Fibroblast of lung (primary cell): ENCODE measurements around the gene KLK14. TPM values are rescaled to one million over a fixed set of nuclear protein-coding genes. Genes with fewer than 3 reads are reported as not detected.

Experiments
- DNase-seq, 2 donors: peaks; one replicate each; pipeline versions ENCODE4 v3.0.0 to v3.0.0-alpha.2; 2010; ENCODE audit warnings: low read depth in 2 of 2
- H2AFZ ChIP-seq: 2 replicates; pipeline ENCODE4 v1.5.1; 2012; ENCODE audit warnings: low read length, control low read depth, inconsistent platforms
- H3K27ac ChIP-seq: 2 replicates; pipeline ENCODE4 v1.5.1; 2011; ENCODE audit warnings: low read length, control low read depth; ENCODE audit not compliant: insufficient read depth
- H3K27me3 ChIP-seq: 2 replicates; pipeline ENCODE4 v1.5.1; 2011; ENCODE audit warnings: mild to moderate bottlenecking, low read length; ENCODE audit not compliant: control insufficient read depth, insufficient read depth
- H3K36me3 ChIP-seq: 2 replicates; pipeline ENCODE4 v1.5.1; 2011; ENCODE audit warnings: low read length; ENCODE audit not compliant: control insufficient read depth, insufficient read depth
- H3K4me1 ChIP-seq: 2 replicates; pipeline ENCODE4 v1.5.1; 2011; ENCODE audit warnings: low read length; ENCODE audit not compliant: control insufficient read depth, insufficient read depth; ENCODE audit errors: extremely low read depth
- H3K4me2 ChIP-seq: 2 replicates; pipeline ENCODE4 v1.5.1; 2011; ENCODE audit warnings: low read length, control low read depth; ENCODE audit not compliant: insufficient read depth; ENCODE audit errors: extremely low read depth
- H3K4me3 ChIP-seq, 4 experiments: fragments of 200-600 bp in 1 of 4; sonication (generic) in 1 of 4; replicated peaks in 1 of 4; 2 replicates each; pipeline ENCODE4 v1.5.1; 2011 to 2016; ENCODE audit warnings: low read length in 4 of 4, low read depth in 3 of 4, mild to moderate bottlenecking in 3 of 4, control low read depth in 2 of 4, inconsistent platforms in 1 of 4, mixed read lengths in 1 of 4; ENCODE audit not compliant: insufficient read depth in 1 of 4; ENCODE audit errors: control extremely low read depth in 1 of 4
- H3K79me2 ChIP-seq: 2 replicates; pipeline ENCODE4 v1.5.1; 2012; ENCODE audit warnings: mild to moderate bottlenecking, low read length, inconsistent platforms; ENCODE audit not compliant: control insufficient read depth, insufficient read depth
- H3K9ac ChIP-seq: 2 replicates; pipeline ENCODE4 v1.5.1; 2011; ENCODE audit warnings: mild to moderate bottlenecking, low read length, control low read depth; ENCODE audit not compliant: insufficient read depth
- H3K9me3 ChIP-seq: 2 replicates; pipeline ENCODE4 v1.5.1; 2012; ENCODE audit warnings: low read depth, low read length; ENCODE audit not compliant: control insufficient read depth, insufficient read depth
- H4K20me1 ChIP-seq: 2 replicates; pipeline ENCODE4 v1.5.1; 2011; ENCODE audit warnings: low read length; ENCODE audit not compliant: control insufficient read depth, insufficient read depth; ENCODE audit errors: extremely low read depth
- CTCF ChIP-seq, 2 donors: IDR thresholded peaks in 1 of 2; conservative IDR thresholded peaks in 1 of 2; 1 replicate in 1 of 2; 2 replicates in 1 of 2; pipeline ENCODE4 v1.5.1; 2011 to 2012; ENCODE audit warnings: low read length in 2 of 2, control low read depth in 1 of 2, inconsistent platforms in 1 of 2, low read depth in 1 of 2, mild to moderate bottlenecking in 1 of 2
- EZH2 ChIP-seq: IDR thresholded peaks from 2 replicates; pipeline ENCODE4 v1.5.1; 2012; ENCODE audit warnings: low read length, control low read depth, mild to moderate bottlenecking; ENCODE audit errors: missing control alignments
- polyA plus RNA-seq, 2 donors: library from polyadenylated mRNA; depleted of rRNA in 1 of 2; stranded (reverse) in 1 of 2; unstranded in 1 of 2; fragments of >200 nt; gene quantifications; 2 replicates each; pipeline ENCODE4 v1.2.1, GENCODE V29; 2011 to 2012; ENCODE audit warnings: missing spikeins in 1 of 2
- total RNA-seq: library from RNA; depleted of rRNA; stranded (reverse); fragments of >200 nt; gene quantifications from 2 replicates; pipeline ENCODE4 v1.2.1, GENCODE V29; 2014

KLK14 gene
- total and polyA plus RNA-seq, 2 donors (not counting 1 experiment from before 2014, with no cell fraction given) = not detected

- Histone ChIP-seq H3K4me3 (no peak overlapping the region), H3K9me3 (no peaks in the 10 kb centered on the region), H3K4me1 (no peaks in the 10 kb centered on the region), H3K27me3 (no peaks in the 10 kb centered on the region), H3K4me2 (no peak overlapping the region), H3K27ac (no peak overlapping the region), H3K79me2 (no peaks in the 10 kb centered on the region), H4K20me1 (no peaks in the 10 kb centered on the region), H3K9ac (no peak overlapping the region), H2AFZ (no peak overlapping the region), H3K36me3 (no peaks in the 10 kb centered on the region)
- DNase-seq = no peak
- TF ChIP-seq EZH2 = no peak
- TF ChIP-seq CTCF (conservative IDR thresholded peaks at IDR 0.05 in 1 of 2, IDR thresholded peaks at IDR 0.05 in 1 of 2; ENCODE audit: low read depth in 1 of 2, low read length in 2 of 2) = no peak
Observed at GRCh38 chr19:51086153-51086850, 3.6 kb upstream of the KLK14 start.

- no peaks in the 10 kb centered on the region for H3K36me3 ChIP-seq
- H3K27ac ChIP-seq = no peak overlapping the region
- no peak overlapping the region for H2AFZ ChIP-seq
- H3K4me3 ChIP-seq = no peak overlapping the region
- no peaks in the 10 kb centered on the region for H3K9me3 ChIP-seq
- no peaks in the 10 kb centered on the region for H4K20me1 ChIP-seq
- no peaks in the 10 kb centered on the region for H3K4me1 ChIP-seq
- no peak overlapping the region for H3K9ac ChIP-seq
- no peaks in the 10 kb centered on the region for H3K27me3 ChIP-seq
- no peak overlapping the region for H3K4me2 ChIP-seq
- no peaks in the 10 kb centered on the region for H3K79me2 ChIP-seq
- DNase-seq = no peak
- no peak for TF ChIP-seq CTCF (conservative IDR thresholded peaks at IDR 0.05 in 1 of 2, IDR thresholded peaks at IDR 0.05 in 1 of 2; ENCODE audit: low read depth in 1 of 2, low read length in 2 of 2)
- TF ChIP-seq EZH2 = no peak
Observed at GRCh38 chr19:51084505-51084904, 1.8 kb upstream of the KLK14 start.

GRCh38 chr19:51083783-51084182 is 1.1 kb upstream of the KLK14 start:
- Histone ChIP-seq H3K4me2 (no peak overlapping the region), H3K27me3 (no peaks in the 10 kb centered on the region), H3K27ac (no peak overlapping the region), H3K9ac (no peak overlapping the region), H4K20me1 (no peaks in the 10 kb centered on the region), H3K36me3 (no peaks in the 10 kb centered on the region), H3K79me2 (no peaks in the 10 kb centered on the region), H2AFZ (no peak overlapping the region), H3K9me3 (no peaks in the 10 kb centered on the region), H3K4me3 (no peak overlapping the region), H3K4me1 (no peaks in the 10 kb centered on the region)
- DNase-seq = no peak
- no peak for TF ChIP-seq EZH2
- TF ChIP-seq CTCF (conservative IDR thresholded peaks at IDR 0.05 in 1 of 2, IDR thresholded peaks at IDR 0.05 in 1 of 2; ENCODE audit: low read depth in 1 of 2, low read length in 2 of 2) = no peak
